Activated CD4-positive, alpha-beta memory T cell treated with anti-CD3 and anti-CD28 coated beads for 36 hours (primary cell): ENCODE results near the gene ALOX12. TPM values are rescaled to one million over a fixed set of nuclear protein-coding genes. Genes with fewer than 3 reads are reported as not detected.
"Not testable (repeated sequence)": the region's sequence is repeated elsewhere in the genome, so short reads cannot be mapped to it uniquely, and the experiment has no call there.

Experiments used
- CTCF ChIA-PET: fragments of 350-600 bp; sonication (Branson Sonifier 250); formaldehyde crosslinking; loops from one replicate; lab custom pipeline; 2021; ENCODE audit warnings: antibody characterized with exemption, inconsistent platforms; lab: Charles Lee
- POLR2A ChIA-PET: fragments of 350-600 bp; sonication (Branson Sonifier 250); formaldehyde crosslinking; loops from one replicate; lab custom pipeline; 2021; ENCODE audit warnings: antibody characterized with exemption; lab: Charles Lee
- DNase-seq: peaks from one replicate; pipeline ENCODE4 v3.0.0-alpha.2; 2020
- H3K27ac Mint-ChIP-seq: one replicate; pipeline ENCODE4 v1.8.0; 2021; ENCODE audit warnings: mixed read lengths
- H3K27me3 Mint-ChIP-seq: one replicate; pipeline ENCODE4 v1.8.0; 2021; ENCODE audit warnings: mixed read lengths
- H3K36me3 Mint-ChIP-seq: one replicate; pipeline ENCODE4 v1.8.0; 2021; ENCODE audit warnings: mixed read lengths
- H3K4me1 Mint-ChIP-seq: one replicate; pipeline ENCODE4 v1.8.0; 2021; ENCODE audit warnings: low read depth, mixed read lengths
- H3K4me3 Mint-ChIP-seq: one replicate; pipeline ENCODE4 v1.8.0; 2021; ENCODE audit warnings: mild to moderate bottlenecking, mixed read lengths
- H3K9me3 Mint-ChIP-seq: one replicate; pipeline ENCODE4 v1.8.0; 2021; ENCODE audit warnings: mixed read lengths
- intact Hi-C: fragments of 100-400 bp; cut with micrococcal nuclease; formaldehyde crosslinking; loops from one replicate; pipeline ENCODE4 v1.15.1; 2023
- total RNA-seq, 2 experiments: library from RNA; stranded (reverse); gene quantifications; one replicate each; pipeline ENCODE4 v1.2.3, GENCODE V29; 2021

ALOX12 gene
- total RNA-seq, 2 experiments from 2014 or later, result not detected

DNA sequence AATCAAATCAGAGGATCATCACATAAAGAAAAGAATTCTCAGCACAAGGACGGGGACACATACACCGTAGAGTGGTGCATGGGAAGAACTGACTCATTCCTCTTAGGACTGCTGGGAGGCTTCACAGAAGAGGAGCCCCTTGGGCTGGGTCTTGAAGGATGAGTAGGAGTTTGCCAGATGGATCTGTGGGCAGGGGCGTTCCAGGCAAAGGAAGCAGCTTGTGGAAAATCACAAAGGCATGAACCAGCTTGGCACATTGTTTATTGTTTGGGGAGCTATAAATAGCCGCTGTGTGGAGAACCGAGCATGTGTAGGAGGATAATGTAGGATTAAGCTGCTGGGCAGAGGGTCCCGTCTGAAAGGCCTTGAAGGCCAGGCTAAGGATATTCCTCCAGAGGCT is 53.1 kb downstream of the ALOX12 start:
- intact Hi-C loops, result no loop called here
- Mint-ChIP-seq H3K36me3 (no peaks in the 10 kb centered on the region), H3K4me1 (peaks cover 29% of the 10 kb centered on the region), H3K27ac (no peak overlapping the region), H3K4me3 (no peak overlapping the region), H3K9me3 (no peaks in the 10 kb centered on the region), H3K27me3 (peaks cover 2% of the 10 kb centered on the region)
- DNase-seq, result no peak
- ChIA-PET POLR2A (interaction anchor here (0.8 kb wide), 1 partner anchor 12 kb away, joined by 3 read pairs; no protein-coding TSS in a partner anchor), CTCF (interaction anchor here (0.9 to 20.9 kb wide), 5 partner anchors 9 to 248 kb away, joined by 3 to 509 read pairs (median 4); no protein-coding TSS in a partner anchor)

DNA sequence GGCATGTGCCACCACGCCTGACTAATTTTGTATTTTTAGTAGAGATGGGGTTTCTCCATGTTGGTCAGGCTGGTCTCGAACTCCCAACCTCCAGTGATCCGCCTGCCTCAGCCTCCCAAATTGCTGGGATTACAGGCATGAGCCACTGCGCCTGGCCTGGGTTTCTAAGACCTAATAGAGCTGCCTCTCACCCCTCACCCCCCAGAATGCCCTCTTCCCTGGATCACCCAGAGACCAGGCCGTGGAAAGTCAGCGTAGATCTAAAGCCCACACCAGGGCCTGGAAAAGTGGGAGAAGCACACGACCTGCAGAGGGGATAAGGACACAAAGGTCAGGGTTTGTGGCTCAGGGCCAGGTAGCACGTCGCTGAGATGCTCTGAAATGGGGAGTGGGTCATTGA is 54.7 kb downstream of the ALOX12 start:
- DNase-seq, POLR2A ChIA-PET, H3K27me3 Mint-ChIP-seq, H3K36me3 Mint-ChIP-seq, H3K9me3 Mint-ChIP-seq, intact Hi-C loops, H3K4me3 Mint-ChIP-seq, H3K27ac Mint-ChIP-seq: not testable (repeated sequence)
- peaks cover 27% of the 10 kb centered on the region for H3K4me1 Mint-ChIP-seq
- CTCF ChIA-PET, result interaction anchor here (1.6 to 20.9 kb wide), 3 partner anchors 31 to 127 kb away, joined by 8 to 509 read pairs (median 8); no protein-coding TSS in a partner anchor

DNA sequence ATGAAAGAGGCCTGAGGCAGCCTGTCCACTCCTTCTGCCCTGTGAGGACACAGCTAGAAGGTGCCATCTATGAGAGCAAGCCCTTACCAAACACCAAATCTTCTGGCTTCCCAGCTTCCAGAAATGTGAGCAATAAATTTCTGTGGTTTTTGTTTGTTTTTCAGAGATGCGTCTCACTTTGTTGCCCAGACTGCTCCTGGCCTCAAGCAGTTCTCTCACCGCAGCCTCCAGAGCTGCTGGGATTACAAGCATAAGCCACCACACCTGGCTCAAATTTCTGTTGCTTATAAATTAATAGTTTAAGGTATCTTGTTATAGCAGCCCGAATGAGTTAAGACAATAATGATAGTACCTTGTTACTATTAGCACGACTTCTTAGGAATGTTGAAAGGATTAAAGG is 60.5 kb downstream of the ALOX12 start:
- Mint-ChIP-seq H3K4me3 (no peak overlapping the region), H3K27me3 (no peaks in the 10 kb centered on the region), H3K27ac (no peak overlapping the region), H3K4me1 (peaks cover 23% of the 10 kb centered on the region), H3K9me3 (no peaks in the 10 kb centered on the region), H3K36me3 (no peaks in the 10 kb centered on the region)
- ChIA-PET CTCF (interaction anchor here (0.7 to 20.9 kb wide), 3 partner anchors 11 to 79 kb away, joined by 5 to 509 read pairs (median 14); no protein-coding TSS in a partner anchor), POLR2A (interaction anchor here (0.7 kb wide), 1 partner anchor 731 kb away, joined by 3 read pairs; no protein-coding TSS in a partner anchor)
- DNase-seq, result no peak
- intact Hi-C loops, result no loop called here

DNA sequence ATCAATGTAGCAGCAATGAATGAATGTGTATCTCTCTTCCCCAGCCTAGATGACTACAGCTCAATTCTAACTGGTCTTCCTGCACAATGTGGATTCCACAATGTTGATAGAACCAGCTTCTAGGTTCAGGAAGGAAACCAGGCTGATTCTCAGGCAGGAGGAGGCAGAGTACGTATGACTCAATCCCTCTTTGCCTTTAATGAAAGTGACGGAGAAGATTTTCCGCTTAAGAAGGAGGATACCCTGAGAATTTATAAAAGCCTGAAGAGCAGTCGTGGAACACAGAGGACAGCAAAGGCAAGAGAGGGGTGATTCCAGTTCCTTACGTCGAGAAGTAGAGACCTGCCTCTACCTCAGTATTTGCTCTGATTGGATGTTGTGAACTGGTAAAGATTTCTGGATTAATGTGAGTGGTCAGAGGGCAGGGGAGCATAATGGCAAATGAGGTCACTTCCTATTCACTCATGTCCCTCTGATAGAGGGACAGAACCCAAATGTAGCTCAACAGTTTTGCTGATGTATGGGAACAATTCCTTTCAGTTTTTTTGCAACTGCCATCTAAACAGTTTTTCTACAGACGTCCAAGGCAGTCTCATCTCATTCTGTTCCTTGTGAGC is 63.1 kb downstream of the ALOX12 start:
- H3K36me3 Mint-ChIP-seq, result no peaks in the 10 kb centered on the region
- DNase-seq, result no peak
- H3K27me3 Mint-ChIP-seq, result peaks cover 12% of the 10 kb centered on the region
- no peaks in the 10 kb centered on the region for H3K9me3 Mint-ChIP-seq
- intact Hi-C loops, result no loop called here
- H3K4me3 Mint-ChIP-seq, result no peak overlapping the region
- ChIA-PET POLR2A (no interaction called here), CTCF (interaction anchor here (0.8 to 20.9 kb wide), 5 partner anchors 8 to 119 kb away, joined by 3 to 509 read pairs (median 3); no protein-coding TSS in a partner anchor)
- H3K4me1 Mint-ChIP-seq, result peaks cover 24% of the 10 kb centered on the region
- H3K27ac Mint-ChIP-seq, result peak overlapping the region; percentile 32

Other genes starting within 250 kb of the ALOX12 start
- 10 to 100 TPM; 26.8 to 27.4 TPM for gene XAF1, start 240.0 kb upstream of the ALOX12 start, total RNA-seq
- gene FBXO39, start 219.8 kb upstream of the ALOX12 start, total RNA-seq, result not detected
- gene TEKT1, start 164.3 kb upstream of the ALOX12 start, total RNA-seq, result not detected
- gene RNASEK, start 16.6 kb downstream of the ALOX12 start, total RNA-seq, result 100 to 1,000 TPM; 175 to 180 TPM
- gene BCL6B, start 27.0 kb downstream of the ALOX12 start, total RNA-seq, result 1 to 10 TPM in 1 of 2 experiments, under 1 TPM in 1; 0.53 to 1.3 TPM
- gene SLC16A13, start 40.0 kb downstream of the ALOX12 start, total RNA-seq, result 10 to 100 TPM; 10.4 to 10.7 TPM
- gene SLC16A11, start 48.0 kb downstream of the ALOX12 start, total RNA-seq, result 1 to 10 TPM; 1.4 to 1.5 TPM
- not detected for gene CLEC10A, start 84.2 kb downstream of the ALOX12 start, total RNA-seq
- gene ASGR2, start 118.8 kb downstream of the ALOX12 start, total RNA-seq, result not detected
- 1 to 10 TPM in 1 of 2 experiments, under 1 TPM in 1; 0.76 to 1.2 TPM for gene ASGR1, start 183.3 kb downstream of the ALOX12 start, total RNA-seq
- 1 to 10 TPM; 7.9 to 8.4 TPM for gene DLG4, start 223.8 kb downstream of the ALOX12 start, total RNA-seq
- 100 to 1,000 TPM; 332 to 340 TPM for gene ACADVL, start 223.9 kb downstream of the ALOX12 start, total RNA-seq
- 10 to 100 TPM; 44.7 to 48.2 TPM for gene DVL2, start 238.5 kb downstream of the ALOX12 start, total RNA-seq
- 10 to 100 TPM; 24.0 to 28.7 TPM for gene PHF23, start 243.4 kb downstream of the ALOX12 start, total RNA-seq
- 100 to 1,000 TPM; 188 to 199 TPM for gene GABARAP, start 246.4 kb downstream of the ALOX12 start, total RNA-seq